GM21390 (cell line): ENCODE data around the gene ADRA2B.
A peak's percentile ranks its signal among the peaks of the same experiment; 100 is the strongest.
"Not testable (repeated sequence)": the region's sequence is repeated elsewhere in the genome, so short reads cannot be mapped to it uniquely, and the experiment has no call there.

Experiments
- ATAC-seq: cut with Tn5 transposase; IDR thresholded peaks from one replicate; pipeline ENCODE4 v1.9.1; 2021; ENCODE audit not compliant: unreplicated experiment

The ADRA2B gene

DNA sequence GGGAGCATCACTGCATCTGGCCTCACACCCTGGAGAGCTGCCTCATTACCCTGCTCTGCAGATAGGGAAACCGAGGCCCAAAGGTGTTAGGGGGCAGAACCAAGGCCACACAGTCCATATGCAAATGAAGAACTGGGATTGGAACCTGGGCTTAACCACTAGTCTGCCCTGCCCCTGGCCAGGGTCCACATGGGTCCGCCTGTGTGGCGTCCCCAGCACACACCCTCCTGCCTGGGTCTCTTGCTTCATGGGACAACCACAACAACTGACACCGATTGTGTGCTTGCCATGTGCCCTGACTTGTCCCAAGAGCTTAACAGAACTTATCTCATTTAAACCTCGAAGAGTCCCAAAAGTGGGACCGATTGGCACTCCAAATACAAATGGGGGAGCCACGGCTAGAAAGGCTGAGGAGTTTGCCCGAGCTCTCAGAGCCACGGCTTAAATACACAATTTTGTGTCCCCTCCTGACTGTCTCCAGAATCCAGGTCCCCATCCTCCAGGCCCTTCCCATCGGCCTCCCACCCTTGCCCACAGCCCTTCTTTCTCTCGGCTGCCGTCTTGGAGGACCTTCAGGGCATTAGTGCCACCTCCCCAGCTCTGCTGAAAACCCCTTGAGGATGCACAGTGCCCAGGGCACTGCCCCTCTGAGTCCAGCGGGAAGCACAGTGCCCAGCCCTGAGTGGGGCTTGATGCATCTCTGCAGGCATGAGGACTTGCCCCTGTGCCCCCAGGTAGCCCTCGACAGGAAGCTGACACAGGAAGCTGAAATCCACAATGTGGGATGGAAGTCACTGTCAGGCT is 34.6 kb upstream of the ADRA2B start:
- no peak for ATAC-seq

DNA sequence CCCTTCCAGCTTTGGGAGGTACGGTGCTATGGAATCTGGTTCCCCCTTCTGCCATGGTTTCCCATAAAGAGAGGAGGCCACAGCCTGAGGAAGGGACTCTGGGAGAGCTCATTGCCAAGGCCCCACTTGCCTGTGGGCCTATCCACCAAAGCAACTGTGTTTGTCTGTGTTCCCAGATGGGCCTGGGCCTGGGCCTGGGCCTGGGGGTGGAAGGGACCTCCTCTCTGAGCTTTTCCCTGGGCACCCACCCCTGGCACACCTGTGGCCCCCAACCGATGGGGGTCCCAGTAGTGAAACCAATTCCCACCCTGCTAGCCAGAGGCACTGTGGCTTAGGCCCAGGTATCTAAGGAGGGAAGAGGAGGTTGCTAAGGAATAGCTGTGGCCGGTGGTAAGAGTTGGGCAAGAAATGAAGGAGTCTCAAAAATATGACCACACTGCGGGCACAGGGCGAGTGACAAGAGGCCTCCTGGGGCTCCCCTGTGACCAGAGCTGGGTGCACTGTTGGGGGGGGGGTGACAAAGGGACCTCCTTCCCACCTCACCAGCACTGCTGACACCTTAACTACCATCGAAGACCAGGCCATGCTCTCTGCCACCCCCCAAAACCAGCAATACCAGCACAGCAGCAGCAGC is 33.8 kb upstream of the ADRA2B start:
- ATAC-seq = no peak

DNA sequence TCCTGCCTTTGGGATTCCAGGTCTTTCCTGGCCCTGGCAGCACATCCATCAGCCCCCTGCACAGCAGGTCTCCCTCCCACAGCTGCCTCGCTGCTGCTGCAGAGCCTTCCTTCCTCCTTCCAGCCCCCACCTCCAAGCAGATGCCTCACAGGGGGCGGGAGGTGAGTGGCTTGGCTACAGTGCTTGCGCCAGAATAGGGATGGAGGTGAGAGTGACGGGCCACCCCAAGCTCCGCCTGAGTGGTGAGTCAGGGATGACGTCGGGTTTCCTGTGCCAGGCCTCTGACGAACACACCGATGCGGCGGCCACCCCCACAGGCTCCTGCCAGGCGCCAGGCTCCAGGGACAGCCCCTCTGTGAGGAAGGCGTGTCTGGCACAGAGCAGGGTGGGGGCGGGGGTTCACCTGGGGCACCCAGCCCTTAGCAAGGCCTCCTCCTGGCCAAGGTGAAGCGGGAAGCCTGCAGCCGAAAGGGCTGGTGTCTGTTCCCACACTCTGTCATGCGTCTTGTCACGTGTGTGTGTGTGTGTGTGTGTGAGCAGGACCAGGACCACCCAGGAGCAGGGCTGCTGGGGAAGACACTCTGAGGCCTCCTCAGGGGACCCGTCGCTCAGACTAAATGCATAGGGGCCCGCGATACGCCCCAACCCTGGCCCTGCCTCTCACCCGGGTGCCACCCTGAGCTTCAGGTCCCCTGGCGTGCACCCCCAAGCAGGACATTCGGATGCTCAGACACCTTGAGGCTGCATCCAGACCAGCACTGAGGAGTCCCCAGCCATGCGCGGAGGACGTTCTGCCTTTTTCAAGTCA is 32.2 kb upstream of the ADRA2B start:
- peak; percentile 33 for ATAC-seq

DNA sequence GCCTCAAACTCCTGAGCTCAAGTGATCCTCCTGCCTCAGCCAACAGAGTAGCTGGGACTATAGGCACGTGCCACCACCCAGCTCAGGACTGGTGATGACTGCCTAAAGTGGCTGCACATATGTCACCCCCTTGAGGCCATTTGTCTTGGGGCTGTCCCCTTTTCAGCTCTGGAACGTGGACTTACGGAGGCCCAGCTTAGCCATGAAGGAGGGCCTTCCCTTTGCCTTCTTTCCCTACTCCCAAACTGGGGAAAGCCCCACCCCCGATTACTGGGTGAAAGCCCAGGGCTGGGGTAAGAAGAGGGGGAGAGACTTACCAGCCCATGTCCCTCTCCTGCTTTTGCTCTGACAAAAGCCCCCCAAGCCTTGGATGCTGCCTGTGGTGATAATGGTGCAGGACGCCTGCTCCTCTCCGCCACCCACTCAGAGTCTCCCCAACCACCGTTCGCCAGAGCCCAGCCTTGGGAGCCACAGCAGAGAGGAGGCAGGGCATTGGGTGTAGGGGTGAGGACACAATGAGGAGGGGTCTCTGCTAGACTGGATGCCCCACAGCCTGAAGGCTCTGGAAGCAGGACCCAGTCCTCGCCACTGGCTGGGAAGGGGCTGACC is 31.3 kb upstream of the ADRA2B start:
- no peak for ATAC-seq

GRCh38 chr2:96146881-96147592 is 30.7 kb upstream of the ADRA2B start:
- no peak for ATAC-seq

- peak; percentile 31 for ATAC-seq
Observed at GRCh38 chr2:96146153-96146880, 29.9 kb upstream of the ADRA2B start.

DNA sequence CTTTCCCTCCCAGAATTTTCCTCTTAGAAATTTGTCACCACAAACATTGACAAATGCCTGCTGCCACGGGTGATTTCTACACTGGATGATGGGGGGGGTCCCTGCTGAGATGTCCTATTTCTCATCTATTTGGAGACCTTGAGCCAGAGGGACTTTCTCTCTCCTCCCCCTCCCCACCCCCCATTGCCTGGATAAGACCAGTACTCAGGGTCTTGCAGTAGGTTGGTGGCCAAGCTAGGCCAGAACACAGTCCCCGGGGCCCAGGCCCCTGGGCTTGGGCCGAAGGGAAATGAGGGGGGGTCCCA is 29.4 kb upstream of the ADRA2B start:
- no peak for ATAC-seq

- peak; percentile 61 for ATAC-seq
Observed at GRCh38 chr2:96145036-96145847, 28.9 kb upstream of the ADRA2B start, which contains the start of gene DUSP2. TSS of gene DUSP2 (minus strand) at chr2:96145440. CDS start at chr2:96145354, 86 bp downstream.

DNA sequence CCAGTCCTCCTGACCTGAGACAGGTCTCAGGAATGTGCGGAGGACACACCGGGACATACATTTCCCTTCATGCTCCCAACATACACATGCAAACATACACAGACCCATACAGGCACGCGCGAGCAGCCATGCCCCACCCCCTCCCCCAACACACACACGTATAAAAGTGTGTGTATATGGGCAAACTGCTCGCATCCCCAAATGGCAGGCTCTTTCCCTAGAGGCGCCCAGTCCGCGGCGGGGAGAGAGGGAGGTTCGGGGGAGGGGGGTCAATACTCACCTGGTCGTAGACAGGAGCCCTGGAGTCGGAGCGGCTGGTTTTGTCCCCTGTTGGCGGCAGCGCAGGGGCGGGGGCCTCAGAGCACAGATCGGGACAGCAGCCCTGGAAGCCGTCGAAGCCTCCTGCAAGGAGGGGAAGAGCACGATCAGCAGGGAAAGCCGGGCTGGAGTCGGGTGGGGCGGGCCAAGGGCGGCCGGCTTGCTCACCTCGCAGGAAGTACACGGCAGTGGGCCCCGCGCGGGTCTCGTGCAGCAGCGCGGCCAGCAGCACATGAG is 28.2 kb upstream of the ADRA2B start:
- ATAC-seq = no peak

- ATAC-seq = no peak
Observed at GRCh38 chr2:96143848-96144480, 27.6 kb upstream of the ADRA2B start.

DNA sequence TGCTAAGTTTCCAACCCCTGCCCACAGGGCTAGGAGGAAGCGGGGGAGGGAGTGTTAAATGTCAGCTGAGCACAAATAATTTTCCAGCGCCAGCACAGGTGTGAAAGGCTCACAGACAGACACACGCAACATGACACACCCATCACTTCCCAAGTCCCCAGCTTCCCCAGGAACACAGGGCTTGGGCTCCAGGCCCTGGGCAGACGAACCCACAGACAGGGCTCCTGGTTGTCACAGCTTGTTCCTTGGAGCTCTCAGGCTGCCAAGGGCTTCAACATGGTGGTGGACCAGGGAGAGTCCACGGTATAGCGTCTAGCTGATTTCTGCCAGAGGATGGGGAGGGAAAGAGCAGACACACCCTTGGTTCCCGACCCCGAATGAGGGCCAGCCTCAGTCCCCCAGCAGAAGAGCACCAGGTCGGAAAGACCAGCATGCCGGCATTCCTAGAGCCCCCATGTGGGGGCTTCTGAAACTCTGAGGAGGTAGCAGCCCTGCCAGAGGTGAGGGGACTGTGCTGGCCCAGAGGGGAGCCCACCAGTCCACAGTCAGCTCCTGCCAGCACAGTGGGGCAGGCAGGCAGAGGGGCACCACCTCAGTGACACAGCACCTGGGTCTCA is 27.0 kb upstream of the ADRA2B start:
- ATAC-seq = no peak

DNA sequence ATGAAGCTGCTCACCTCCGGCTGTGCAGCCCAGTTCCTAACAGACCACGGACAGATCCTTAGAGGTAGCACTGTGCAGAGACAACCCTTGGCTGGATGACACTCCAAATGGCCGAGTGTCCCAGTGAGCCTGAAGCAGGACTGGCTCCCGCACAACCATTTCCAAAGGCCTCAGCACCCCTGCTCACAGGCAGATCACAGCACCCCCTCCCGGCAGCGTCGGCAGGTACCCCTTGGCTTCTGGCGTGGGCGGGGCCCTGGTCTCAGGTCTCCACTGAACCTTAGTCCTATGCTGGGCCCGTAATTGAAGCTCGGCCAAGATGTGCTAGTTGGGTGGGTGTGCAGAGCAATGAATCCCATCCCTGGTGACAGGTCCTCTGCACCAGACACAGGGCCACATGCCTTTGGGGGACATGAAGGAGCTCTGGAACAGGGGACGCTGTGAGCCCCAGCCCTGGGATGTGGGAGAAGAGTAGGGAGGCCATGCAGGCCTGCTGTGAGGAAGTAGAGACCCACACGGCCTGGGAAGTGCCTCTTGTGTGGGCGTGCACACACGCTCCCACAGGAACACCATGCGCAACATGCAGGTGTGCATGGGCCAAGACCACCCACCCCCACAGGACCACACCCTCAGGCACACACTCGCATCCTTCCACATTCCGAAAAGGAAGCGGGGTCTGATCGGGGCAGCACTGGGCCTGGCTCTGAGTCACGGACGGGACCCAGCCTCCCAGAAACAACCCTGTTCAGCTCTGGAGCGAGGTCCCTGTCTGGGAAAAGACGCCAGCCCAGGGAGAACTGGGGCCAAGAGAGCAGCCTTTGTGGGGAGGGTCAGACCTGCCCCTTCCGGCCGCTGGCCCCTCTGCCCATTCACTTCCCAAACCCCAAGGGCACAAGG is 26.1 kb upstream of the ADRA2B start:
- no peak for ATAC-seq

- not testable (repeated sequence) for ATAC-seq
Observed at GRCh38 chr2:96141624-96141967, 25.2 kb upstream of the ADRA2B start.

DNA sequence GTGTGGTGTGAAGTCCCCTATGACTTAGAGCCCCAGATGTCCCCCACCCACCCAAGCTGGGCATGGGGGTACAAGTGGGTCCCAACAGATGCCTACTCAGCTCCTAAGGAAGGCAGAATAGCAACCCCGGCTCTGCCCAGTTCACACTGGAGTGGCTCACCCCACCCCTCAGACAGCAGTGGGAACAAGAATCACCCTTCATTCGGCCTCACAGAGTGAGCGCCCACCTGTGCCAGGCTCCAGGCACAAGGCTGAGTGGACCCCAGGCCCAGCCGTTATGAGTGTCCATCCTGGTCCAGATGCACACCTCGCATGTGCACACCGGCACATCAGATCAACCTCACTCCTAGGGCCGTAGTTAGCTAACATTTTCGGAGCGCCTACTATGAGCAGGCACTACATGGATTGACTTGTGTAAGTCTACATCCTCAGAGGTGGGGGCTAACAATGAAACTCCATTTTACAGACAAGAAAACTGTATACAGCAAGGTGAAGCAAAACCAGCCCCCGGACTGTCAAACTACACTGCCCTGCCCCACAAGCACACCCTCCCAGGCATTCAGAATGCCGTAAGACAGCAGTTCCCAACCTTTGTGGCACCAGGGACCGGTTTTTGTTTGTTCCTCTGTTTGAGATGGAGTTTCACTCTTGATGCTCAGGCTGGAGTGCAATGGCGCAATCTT is 24.7 kb upstream of the ADRA2B start:
- no peak for ATAC-seq

DNA sequence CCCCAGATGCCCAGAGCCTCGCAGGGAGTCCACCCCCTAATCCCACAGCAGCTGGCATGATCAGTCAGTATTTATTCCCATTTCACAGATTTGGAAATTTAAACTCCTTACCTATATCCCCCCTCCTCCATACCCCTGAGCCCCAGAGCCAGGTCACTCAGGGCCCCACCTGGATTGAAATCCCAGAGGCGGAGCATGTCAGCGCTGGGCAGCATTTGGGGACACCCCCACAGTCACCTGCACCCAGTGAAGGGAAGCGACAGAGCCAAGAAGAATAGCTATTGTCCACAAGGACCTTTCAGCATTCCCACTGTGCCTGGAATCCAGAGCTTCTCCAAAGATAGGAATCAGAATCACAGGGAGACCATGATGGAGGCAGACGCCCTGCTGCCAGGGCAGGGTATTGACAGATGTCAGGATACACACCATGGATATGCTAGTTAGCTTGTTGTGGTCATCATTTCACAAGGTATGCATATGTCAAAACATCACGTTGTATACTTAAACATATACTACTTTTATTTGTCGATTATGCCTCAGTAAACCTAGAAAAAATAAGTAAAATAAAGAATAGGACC is 22.9 kb upstream of the ADRA2B start:
- no peak for ATAC-seq
